Measurements from ENCODE around the gene SEPTIN8.

DNA sequence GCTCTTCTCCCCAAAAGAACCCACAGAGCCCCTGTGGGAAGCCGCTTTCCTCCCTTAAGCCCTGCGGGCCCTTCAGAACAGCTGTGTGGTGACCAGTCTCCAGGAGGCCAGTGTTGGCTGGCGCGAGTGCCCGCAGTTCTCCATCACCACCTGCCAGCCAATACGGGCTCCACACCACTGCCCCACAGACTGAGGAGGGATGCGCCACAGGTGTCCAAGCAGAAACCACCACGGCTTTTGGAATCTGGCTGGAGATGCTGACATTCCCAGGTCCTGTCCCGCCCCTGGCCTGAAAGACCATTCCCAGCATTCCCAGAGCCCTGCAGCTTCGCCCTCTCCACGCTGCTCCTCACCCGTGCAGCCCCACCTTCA, 17.0 kb downstream of the SEPTIN8 start:
- TF ChIP-seq POLR2A (IDR thresholded peaks at IDR 0.05) (no peak), CTCF (IDR thresholded peaks at IDR 0.05) (no peak)
